EL (cell line): ENCODE data around the gene EFNB2.

Experiments
- DNase-seq: peaks from one replicate; pipeline ENCODE4 v3.0.0-alpha.2; 2016

The EFNB2 gene

GRCh38 chr13:106548064-106548696, 12.7 kb upstream of the EFNB2 start:
- DNase-seq, result peak; percentile 35

GRCh38 chr13:106541826-106542225, 6.4 kb upstream of the EFNB2 start:
- no peak for DNase-seq

- no peak for DNase-seq
Observed at GRCh38 chr13:106540613-106541012, 5.2 kb upstream of the EFNB2 start.

- no peak for DNase-seq
Observed at GRCh38 chr13:106537521-106537920, 2.1 kb upstream of the EFNB2 start.

GRCh38 chr13:106536244-106537034, 977 bp upstream of the EFNB2 start:
- DNase-seq, result peak; percentile 81

GRCh38 chr13:106534639-106535551, 567 bp downstream of the EFNB2 start:
- peak; percentile 34 for DNase-seq

GRCh38 chr13:106533943-106534638, 1.4 kb downstream of the EFNB2 start:
- peak; percentile 72 for DNase-seq

GRCh38 chr13:106533101-106533942, 2.1 kb downstream of the EFNB2 start:
- peak; percentile 80 for DNase-seq

GRCh38 chr13:106532111-106532929, 3.1 kb downstream of the EFNB2 start:
- peak; percentile 49 for DNase-seq

GRCh38 chr13:106530980-106531481, 4.4 kb downstream of the EFNB2 start:
- DNase-seq, result no peak

GRCh38 chr13:106530171-106530851, 5.2 kb downstream of the EFNB2 start:
- DNase-seq, result no peak

- no peak for DNase-seq
Observed at GRCh38 chr13:106529415-106530170, 5.9 kb downstream of the EFNB2 start.

- DNase-seq, result no peak
Observed at GRCh38 chr13:106528718-106529414, 6.6 kb downstream of the EFNB2 start.

GRCh38 chr13:106527826-106528225, 7.6 kb downstream of the EFNB2 start:
- no peak for DNase-seq

- DNase-seq, result no peak
Observed at GRCh38 chr13:106527445-106527801, 8.0 kb downstream of the EFNB2 start.

- no peak for DNase-seq
Observed at GRCh38 chr13:106526738-106527444, 8.6 kb downstream of the EFNB2 start.

GRCh38 chr13:106525865-106526264, 9.6 kb downstream of the EFNB2 start:
- DNase-seq, result no peak

GRCh38 chr13:106524108-106524507, 11.4 kb downstream of the EFNB2 start:
- DNase-seq, result no peak
